ENCODE results near the gene TMEM239.

- TF ChIP-seq POLR2AphosphoS5 (IDR thresholded peaks at IDR 0.05; ENCODE audit: low read depth, low read length), result no peak
- TF ChIP-seq PHF8 (conservative IDR thresholded peaks at IDR 0.05; ENCODE audit: low read depth, low read length), result no peak
- TF ChIP-seq KDM1A (IDR thresholded peaks at IDR 0.05; ENCODE audit: borderline replicate concordance, low read length), result no peak
- TF ChIP-seq, protein P1, sequence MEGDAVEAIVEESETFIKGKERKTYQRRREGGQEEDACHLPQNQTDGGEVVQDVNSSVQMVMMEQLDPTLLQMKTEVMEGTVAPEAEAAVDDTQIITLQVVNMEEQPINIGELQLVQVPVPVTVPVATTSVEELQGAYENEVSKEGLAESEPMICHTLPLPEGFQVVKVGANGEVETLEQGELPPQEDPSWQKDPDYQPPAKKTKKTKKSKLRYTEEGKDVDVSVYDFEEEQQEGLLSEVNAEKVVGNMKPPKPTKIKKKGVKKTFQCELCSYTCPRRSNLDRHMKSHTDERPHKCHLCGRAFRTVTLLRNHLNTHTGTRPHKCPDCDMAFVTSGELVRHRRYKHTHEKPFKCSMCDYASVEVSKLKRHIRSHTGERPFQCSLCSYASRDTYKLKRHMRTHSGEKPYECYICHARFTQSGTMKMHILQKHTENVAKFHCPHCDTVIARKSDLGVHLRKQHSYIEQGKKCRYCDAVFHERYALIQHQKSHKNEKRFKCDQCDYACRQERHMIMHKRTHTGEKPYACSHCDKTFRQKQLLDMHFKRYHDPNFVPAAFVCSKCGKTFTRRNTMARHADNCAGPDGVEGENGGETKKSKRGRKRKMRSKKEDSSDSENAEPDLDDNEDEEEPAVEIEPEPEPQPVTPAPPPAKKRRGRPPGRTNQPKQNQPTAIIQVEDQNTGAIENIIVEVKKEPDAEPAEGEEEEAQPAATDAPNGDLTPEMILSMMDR (IDR thresholded peaks at IDR 0.05; ENCODE audit: control extremely low read depth in 1 of 3, insufficient read depth in 1 of 3, low read depth in 1 of 3, low read length in 3 of 3), result no peak
Observed at GRCh38 chr20:2833761-2834160, 17.6 kb downstream of the TMEM239 start.

All from H1 (cell line).